ENCODE data around the gene RHBDD3.
"Not testable (repeated sequence)": the region's sequence is repeated elsewhere in the genome, so short reads cannot be mapped to it uniquely, and the experiment has no call there.

The RHBDD3 gene

GRCh38 chr22:29219881-29220670 lies 47.7 kb downstream of the RHBDD3 start:
- DNase-seq (ENCODE audit: extremely low read depth in 1 of 2, low read depth in 1 of 2), result no peak

- DNase-seq (ENCODE audit: extremely low read depth in 1 of 2, low read depth in 1 of 2), result not testable (repeated sequence)
These were observed 48.4 kb downstream of the RHBDD3 start for GRCh38 chr22:29219409-29219782.

DNA sequence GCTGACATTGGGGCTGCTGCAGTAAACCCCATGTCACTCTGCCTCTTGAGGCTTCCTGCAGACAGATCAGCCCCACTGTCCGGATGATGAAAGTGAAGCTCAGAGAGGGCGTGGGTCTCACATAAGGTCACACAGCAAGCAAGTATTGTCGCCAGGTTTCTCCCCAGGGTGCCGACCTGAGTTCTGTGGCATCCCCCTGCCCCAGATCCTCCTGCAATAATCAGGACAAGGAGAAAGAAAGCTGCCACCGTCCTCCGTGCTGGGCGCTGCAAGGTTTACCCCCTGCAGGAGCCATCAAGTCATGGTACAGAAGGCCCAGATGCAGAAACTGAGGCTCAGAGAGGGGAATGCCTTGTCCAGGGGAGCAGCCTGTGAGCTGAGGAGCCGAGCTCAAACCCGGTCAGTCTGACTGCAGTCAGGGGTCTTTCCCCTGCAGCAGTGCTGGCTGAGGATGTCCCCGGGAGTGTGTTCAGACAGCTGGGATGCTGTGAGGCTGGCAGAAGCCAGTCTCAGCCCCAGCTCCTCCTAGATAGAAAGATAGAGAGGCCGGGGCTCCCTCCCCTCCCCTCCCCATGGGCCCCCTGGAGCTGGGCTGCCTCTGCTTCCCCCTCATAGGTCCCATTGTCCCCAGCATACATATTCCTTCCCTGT lies 48.9 kb downstream of the RHBDD3 start:
- DNase-seq (ENCODE audit: extremely low read depth in 1 of 2, low read depth in 1 of 2), result no peak

DNA sequence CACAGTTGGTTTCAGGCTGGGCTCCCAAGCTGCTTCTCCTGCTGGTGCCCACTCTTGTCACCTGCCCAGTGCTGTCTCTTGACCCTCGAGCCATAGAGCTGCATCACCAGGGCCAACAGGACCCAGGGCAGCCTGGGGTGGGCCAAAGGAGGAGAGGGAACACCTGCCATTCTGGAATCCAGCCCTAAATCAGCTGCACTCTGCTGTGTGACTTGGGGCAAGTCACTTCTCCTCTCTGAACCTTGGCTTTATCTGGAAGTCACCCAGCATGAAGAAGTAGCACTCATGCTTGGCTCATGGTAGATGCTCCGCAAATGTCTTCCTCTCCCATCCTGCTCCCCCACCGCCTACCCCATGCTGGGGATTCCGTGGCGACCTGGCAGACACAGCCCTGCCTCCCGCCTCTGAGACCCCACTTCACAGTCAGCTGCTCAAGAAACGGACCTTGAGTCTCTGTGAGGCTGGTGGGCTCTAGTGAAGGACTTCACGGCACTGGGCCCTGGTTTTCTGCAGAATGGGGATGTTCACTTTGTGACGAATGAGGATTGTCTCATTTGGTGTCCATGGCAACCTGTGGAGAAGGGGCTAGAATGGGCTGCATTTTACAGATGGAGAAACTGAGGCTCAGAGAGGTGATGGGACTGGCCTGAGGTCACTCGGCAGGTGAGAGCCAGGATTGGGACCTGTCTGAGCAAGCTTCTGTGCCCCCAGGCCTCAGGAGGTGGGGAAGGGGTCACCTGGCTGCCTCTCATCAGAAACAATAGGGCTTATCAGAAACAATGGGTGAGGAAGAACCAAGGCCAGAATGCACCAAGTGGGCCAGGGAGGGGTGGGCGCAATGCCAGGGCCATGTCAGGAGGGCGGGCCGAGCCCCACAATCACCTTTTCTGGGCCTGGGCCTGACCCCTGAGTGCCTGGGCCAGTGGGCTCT lies 49.7 kb downstream of the RHBDD3 start:
- no peak for DNase-seq (ENCODE audit: extremely low read depth in 1 of 2, low read depth in 1 of 2)

DNA sequence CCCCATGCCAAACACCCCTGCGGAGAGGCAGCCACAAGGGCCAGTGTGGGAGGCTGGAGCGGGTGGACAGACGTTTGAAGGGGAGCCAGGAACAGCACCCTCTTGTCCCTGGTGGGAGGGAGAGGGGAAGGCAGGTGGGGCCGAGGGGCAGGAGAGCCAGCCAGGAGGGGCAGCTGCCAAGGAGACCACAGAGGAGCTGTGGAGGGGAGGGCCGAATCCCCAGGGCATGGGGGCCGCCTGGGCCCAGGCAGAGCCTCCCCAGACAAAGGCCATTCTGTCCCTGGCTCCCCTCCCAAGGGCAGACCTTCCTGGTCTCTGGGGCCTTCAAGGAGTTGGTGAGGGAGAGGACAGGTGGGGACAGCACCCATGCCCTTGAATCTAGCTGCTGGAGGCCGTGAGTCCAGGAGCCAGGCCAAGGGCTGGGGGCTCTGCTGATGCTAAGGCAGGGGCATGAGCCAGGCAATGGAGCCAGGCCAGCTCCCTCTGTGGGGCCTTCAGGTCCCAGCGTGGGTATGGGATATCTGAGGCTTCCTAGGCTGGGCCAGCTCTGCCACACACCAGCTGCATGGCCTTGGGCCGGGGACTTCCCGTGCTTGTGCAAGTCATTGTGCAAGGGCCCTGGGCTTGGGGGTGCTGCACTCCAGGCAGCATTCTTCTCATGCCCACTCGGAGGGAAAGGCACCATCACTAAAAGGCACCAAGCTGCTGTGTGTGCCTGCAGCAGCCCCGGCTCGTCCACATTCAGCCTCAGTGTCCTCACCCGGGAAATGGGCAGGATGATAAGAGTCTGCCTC lies 50.7 kb downstream of the RHBDD3 start:
- no peak for DNase-seq (ENCODE audit: extremely low read depth in 1 of 2, low read depth in 1 of 2)

GRCh38 chr22:29216011-29216872 lies 51.5 kb downstream of the RHBDD3 start:
- no peak for DNase-seq (ENCODE audit: extremely low read depth in 1 of 2, low read depth in 1 of 2)

DNA sequence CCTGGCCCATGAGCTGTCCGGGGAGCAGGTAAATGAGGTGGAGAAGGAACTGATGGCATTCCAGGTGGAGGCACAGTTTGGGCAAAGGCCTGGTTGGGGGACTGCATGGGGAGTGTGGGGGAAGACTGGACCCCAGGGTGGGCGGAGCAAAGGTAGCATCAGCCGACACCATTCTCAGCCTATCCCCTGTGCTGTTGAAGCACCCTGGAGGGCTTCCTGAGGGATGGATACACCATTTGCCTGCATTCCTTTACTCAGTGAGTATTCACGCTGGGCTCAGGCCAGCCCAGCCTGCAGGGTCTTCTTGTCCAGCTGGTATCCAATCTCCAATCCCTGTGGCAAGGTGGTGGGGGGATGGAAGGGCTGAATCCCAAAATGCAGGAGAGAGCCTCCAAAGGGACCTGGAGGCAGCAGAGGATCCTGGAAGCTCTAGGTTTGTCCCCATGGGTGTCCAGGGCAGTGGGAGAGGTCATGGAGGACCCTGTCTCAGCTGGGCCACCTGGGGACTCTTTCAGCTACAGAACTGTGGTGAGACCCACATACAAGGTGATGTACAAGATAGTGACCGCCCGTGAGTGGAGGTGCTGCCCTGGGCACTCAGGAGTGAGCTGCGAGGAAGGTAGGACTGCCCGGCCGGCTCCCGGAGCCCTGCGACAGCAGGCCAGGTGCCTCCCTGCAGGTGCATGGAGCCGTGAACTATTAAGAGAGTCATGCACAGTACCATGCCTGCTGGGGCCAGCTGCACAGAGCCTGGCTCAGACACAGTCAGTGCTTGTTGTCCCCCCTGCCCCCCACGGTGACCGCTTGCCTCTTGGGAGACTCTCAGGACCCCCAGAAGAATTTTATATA lies 52.5 kb downstream of the RHBDD3 start:
- no peak for DNase-seq (ENCODE audit: extremely low read depth in 1 of 2, low read depth in 1 of 2)

DNA sequence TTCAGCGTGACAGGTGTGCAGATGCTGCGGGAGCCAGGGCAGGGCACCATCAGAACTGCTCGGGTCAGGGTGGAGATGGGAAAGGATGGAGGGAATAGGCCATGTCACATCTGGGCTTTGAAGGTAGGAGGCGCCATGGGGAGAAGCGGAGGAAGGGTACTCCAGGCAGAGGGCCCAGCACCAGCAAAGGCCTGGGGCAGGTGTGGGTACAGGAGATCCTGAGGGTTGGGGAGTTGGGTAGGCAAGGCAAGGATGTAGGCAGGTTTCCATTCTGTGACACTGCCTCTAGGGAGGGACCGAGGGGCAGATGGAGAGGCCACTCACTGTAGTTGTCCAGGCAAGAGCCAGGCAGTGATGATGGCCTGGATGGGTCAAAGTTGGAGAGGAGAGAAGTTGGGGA lies 53.5 kb downstream of the RHBDD3 start:
- no peak for DNase-seq (ENCODE audit: extremely low read depth in 1 of 2, low read depth in 1 of 2)

- no peak for DNase-seq (ENCODE audit: extremely low read depth in 1 of 2, low read depth in 1 of 2)
These were observed 54.3 kb downstream of the RHBDD3 start for GRCh38 chr22:29213493-29213892.

- no peak for DNase-seq (ENCODE audit: extremely low read depth in 1 of 2, low read depth in 1 of 2)
These were observed 55.0 kb downstream of the RHBDD3 start for GRCh38 chr22:29212743-29213142.

DNA sequence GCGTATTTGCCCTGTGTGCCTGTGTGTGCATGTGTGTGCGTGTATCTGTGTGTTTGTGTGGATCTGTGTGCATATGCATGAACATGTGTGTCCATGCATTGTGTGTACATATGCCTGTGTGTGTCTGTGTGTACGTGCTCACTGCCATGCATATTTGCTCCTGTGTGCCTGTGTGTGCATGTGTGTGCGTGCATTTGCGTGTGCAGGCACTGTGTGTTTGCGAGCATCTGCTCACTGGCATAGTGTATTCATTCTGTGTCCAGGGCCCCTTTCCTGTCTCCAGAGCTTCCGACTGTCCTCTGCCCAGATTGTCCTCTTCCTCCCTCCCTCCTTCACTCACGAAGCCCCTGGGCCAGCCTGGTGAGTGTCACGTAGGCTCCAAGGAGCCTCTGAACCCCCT lies 56.3 kb downstream of the RHBDD3 start:
- DNase-seq (ENCODE audit: extremely low read depth in 1 of 2, low read depth in 1 of 2), result no peak

- DNase-seq (ENCODE audit: extremely low read depth in 1 of 2, low read depth in 1 of 2), result no peak
These were observed 56.7 kb downstream of the RHBDD3 start for GRCh38 chr22:29211066-29211465.
